ENCODE results near the gene SIN3A.

Gene SIN3A

GRCh38 chr15:75428152-75428551, 23.3 kb downstream of the SIN3A start:
- H3K9me3 ChIP-seq (ENCODE audit: control insufficient read depth, low read length): no peaks in the 10 kb centered on the region
- H2BK15ac ChIP-seq (ENCODE audit: low read depth, poor library complexity, severe bottlenecking): no peak overlapping the region
- DNase-seq: no peak
- H2AK5ac ChIP-seq (ENCODE audit: low read length, severe bottlenecking): no peak overlapping the region
- no peak overlapping the region for H3K27ac ChIP-seq (ENCODE audit: low read length, poor library complexity, severe bottlenecking)
- 97% methylated on average over 2 of the region's 3 CpGs for WGBS
- H3K79me1 ChIP-seq (replicated peaks; ENCODE audit: low read length, poor library complexity, severe bottlenecking): peaks cover 27% of the 10 kb centered on the region
- H2BK5ac ChIP-seq (ENCODE audit: low read depth, low read length, poor library complexity, severe bottlenecking): no peak overlapping the region
- no peak overlapping the region for H4K91ac ChIP-seq (ENCODE audit: low read length)
- no peak overlapping the region for H3K14ac ChIP-seq (ENCODE audit: low read length in 2 of 2)
- no peak overlapping the region for H3K18ac ChIP-seq (ENCODE audit: low read depth in 1 of 2, low read length in 2 of 2)
- peaks cover 35 to 45% of the 10 kb centered on the region in 2 experiments for H3K36me3 ChIP-seq (ENCODE audit: control insufficient read depth in 1 of 2, insufficient read depth in 2 of 2, low read depth in 1 of 2, low read length in 2 of 2)
- H3K9ac ChIP-seq (ENCODE audit: low read length): no peak overlapping the region
- no peak overlapping the region for H3K4me2 ChIP-seq (ENCODE audit: low read length, poor library complexity, severe bottlenecking)
- no peak overlapping the region for H3K4me3 ChIP-seq (ENCODE audit: insufficient read depth in 1 of 2, low read depth in 1 of 2, low read length in 2 of 2)
- H2BK120ac ChIP-seq (ENCODE audit: low read depth, low read length): no peak overlapping the region
- H3K27me3 ChIP-seq (ENCODE audit: control insufficient read depth in 1 of 2, insufficient read depth in 1 of 2, low read length in 2 of 2): no peaks in the 10 kb centered on the region
- H2AFZ ChIP-seq (ENCODE audit: low read depth, low read length): no peak overlapping the region
- H3K23ac ChIP-seq (ENCODE audit: low read length in 2 of 2): no peak overlapping the region
- H3K4ac ChIP-seq (ENCODE audit: low read depth in 1 of 2, low read length in 2 of 2): no peak overlapping the region
- H2BK12ac ChIP-seq (ENCODE audit: low read length in 2 of 2): no peak overlapping the region
- H4K8ac ChIP-seq (ENCODE audit: low read length): no peak overlapping the region
- H3K4me1 ChIP-seq (ENCODE audit: control insufficient read depth, insufficient read depth, low read depth, low read length): no peaks in the 10 kb centered on the region

GRCh38 chr15:75425966-75426500, 25.5 kb downstream of the SIN3A start:
- Histone ChIP-seq H3K27ac (ENCODE audit: low read length, poor library complexity, severe bottlenecking) (no peak overlapping the region), H3K23ac (ENCODE audit: low read length in 2 of 2) (no peak overlapping the region), H2BK15ac (ENCODE audit: low read depth, poor library complexity, severe bottlenecking) (no peak overlapping the region), H3K9me3 (ENCODE audit: control insufficient read depth, low read length) (no peaks in the 10 kb centered on the region), H4K8ac (ENCODE audit: low read length) (no peak overlapping the region), H3K79me1 (replicated peaks; ENCODE audit: low read length, poor library complexity, severe bottlenecking) (peaks cover 32% of the 10 kb centered on the region), H4K91ac (ENCODE audit: low read length) (no peak overlapping the region), H2AFZ (ENCODE audit: low read depth, low read length) (no peak overlapping the region), H2BK120ac (ENCODE audit: low read depth, low read length) (no peak overlapping the region), H2BK5ac (ENCODE audit: low read depth, low read length, poor library complexity, severe bottlenecking) (no peak overlapping the region), H3K4me1 (ENCODE audit: control insufficient read depth, insufficient read depth, low read depth, low read length) (no peaks in the 10 kb centered on the region), H2AK5ac (ENCODE audit: low read length, severe bottlenecking) (no peak overlapping the region), H3K36me3 (ENCODE audit: control insufficient read depth in 1 of 2, insufficient read depth in 2 of 2, low read depth in 1 of 2, low read length in 2 of 2) (peaks cover 42 to 66% of the 10 kb centered on the region in 2 experiments), H2BK12ac (ENCODE audit: low read length in 2 of 2) (no peak overlapping the region), H3K27me3 (ENCODE audit: control insufficient read depth in 1 of 2, insufficient read depth in 1 of 2, low read length in 2 of 2) (no peaks in the 10 kb centered on the region), H3K4me3 (ENCODE audit: insufficient read depth in 1 of 2, low read depth in 1 of 2, low read length in 2 of 2) (no peak overlapping the region), H3K4me2 (ENCODE audit: low read length, poor library complexity, severe bottlenecking) (no peak overlapping the region), H3K4ac (ENCODE audit: low read depth in 1 of 2, low read length in 2 of 2) (no peak overlapping the region), H3K14ac (ENCODE audit: low read length in 2 of 2) (no peak overlapping the region), H3K9ac (ENCODE audit: low read length) (no peak overlapping the region), H3K18ac (ENCODE audit: low read depth in 1 of 2, low read length in 2 of 2) (no peak overlapping the region)
- no peak for DNase-seq
- WGBS: 95% methylated on average over 1 of the region's 3 CpGs

- 99% methylated on average over 5 of the region's 5 CpGs for WGBS
- Histone ChIP-seq H3K27ac (ENCODE audit: low read length, poor library complexity, severe bottlenecking) (no peak overlapping the region), H3K14ac (ENCODE audit: low read length in 2 of 2) (no peak overlapping the region), H2BK5ac (ENCODE audit: low read depth, low read length, poor library complexity, severe bottlenecking) (no peak overlapping the region), H3K9me3 (ENCODE audit: control insufficient read depth, low read length) (no peaks in the 10 kb centered on the region), H2BK120ac (ENCODE audit: low read depth, low read length) (no peak overlapping the region), H3K4me2 (ENCODE audit: low read length, poor library complexity, severe bottlenecking) (no peak overlapping the region), H4K8ac (ENCODE audit: low read length) (no peak overlapping the region), H2AFZ (ENCODE audit: low read depth, low read length) (no peak overlapping the region), H4K91ac (ENCODE audit: low read length) (no peak overlapping the region), H2BK12ac (ENCODE audit: low read length in 2 of 2) (no peak overlapping the region), H3K9ac (ENCODE audit: low read length) (no peak overlapping the region), H2BK15ac (ENCODE audit: low read depth, poor library complexity, severe bottlenecking) (no peak overlapping the region), H3K4ac (ENCODE audit: low read depth in 1 of 2, low read length in 2 of 2) (no peak overlapping the region), H3K23ac (ENCODE audit: low read length in 2 of 2) (no peak overlapping the region), H3K79me1 (replicated peaks; ENCODE audit: low read length, poor library complexity, severe bottlenecking) (peaks cover 25% of the 10 kb centered on the region), H3K4me1 (ENCODE audit: control insufficient read depth, insufficient read depth, low read depth, low read length) (no peaks in the 10 kb centered on the region), H3K27me3 (ENCODE audit: control insufficient read depth in 1 of 2, insufficient read depth in 1 of 2, low read length in 2 of 2) (no peaks in the 10 kb centered on the region), H3K18ac (ENCODE audit: low read depth in 1 of 2, low read length in 2 of 2) (no peak overlapping the region), H3K36me3 (ENCODE audit: control insufficient read depth in 1 of 2, insufficient read depth in 2 of 2, low read depth in 1 of 2, low read length in 2 of 2) (peaks cover 33 to 45% of the 10 kb centered on the region in 2 experiments), H2AK5ac (ENCODE audit: low read length, severe bottlenecking) (no peak overlapping the region), H3K4me3 (ENCODE audit: insufficient read depth in 1 of 2, low read depth in 1 of 2, low read length in 2 of 2) (no peak overlapping the region)
- DNase-seq: no peak
These were observed 28.9 kb downstream of the SIN3A start for GRCh38 chr15:75422554-75422953.

GRCh38 chr15:75420698-75421097, 30.8 kb downstream of the SIN3A start:
- Histone ChIP-seq H2BK5ac (ENCODE audit: low read depth, low read length, poor library complexity, severe bottlenecking) (no peak overlapping the region), H3K27me3 (ENCODE audit: control insufficient read depth in 1 of 2, insufficient read depth in 1 of 2, low read length in 2 of 2) (no peaks in the 10 kb centered on the region)

More at GRCh38 chr15:75420698-75421097, 30.8 kb downstream of the SIN3A start:
- DNase-seq: peak; percentile 6
- Histone ChIP-seq H3K14ac (ENCODE audit: low read length in 2 of 2) (no peak overlapping the region), H2BK12ac (ENCODE audit: low read length in 2 of 2) (no peak overlapping the region), H3K23ac (ENCODE audit: low read length in 2 of 2) (no peak overlapping the region), H2AFZ (ENCODE audit: low read depth, low read length) (no peak overlapping the region), H2BK120ac (ENCODE audit: low read depth, low read length) (no peak overlapping the region), H3K27ac (ENCODE audit: low read length, poor library complexity, severe bottlenecking) (no peak overlapping the region), H4K91ac (ENCODE audit: low read length) (no peak overlapping the region), H3K36me3 (ENCODE audit: control insufficient read depth in 1 of 2, insufficient read depth in 2 of 2, low read depth in 1 of 2, low read length in 2 of 2) (peaks cover 22 to 34% of the 10 kb centered on the region in 2 experiments), H3K9ac (ENCODE audit: low read length) (no peak overlapping the region), H2BK15ac (ENCODE audit: low read depth, poor library complexity, severe bottlenecking) (no peak overlapping the region), H4K8ac (ENCODE audit: low read length) (no peak overlapping the region), H3K4me2 (ENCODE audit: low read length, poor library complexity, severe bottlenecking) (no peak overlapping the region), H3K79me1 (replicated peaks; ENCODE audit: low read length, poor library complexity, severe bottlenecking) (peaks cover 23% of the 10 kb centered on the region), H3K4me3 (ENCODE audit: insufficient read depth in 1 of 2, low read depth in 1 of 2, low read length in 2 of 2) (no peak overlapping the region), H3K4me1 (ENCODE audit: control insufficient read depth, insufficient read depth, low read depth, low read length) (no peaks in the 10 kb centered on the region), H3K18ac (ENCODE audit: low read depth in 1 of 2, low read length in 2 of 2) (no peak overlapping the region), H2AK5ac (ENCODE audit: low read length, severe bottlenecking) (no peak overlapping the region), H3K9me3 (ENCODE audit: control insufficient read depth, low read length) (no peaks in the 10 kb centered on the region), H3K4ac (ENCODE audit: low read depth in 1 of 2, low read length in 2 of 2) (no peak overlapping the region)
